Measurements from ENCODE around the gene SPR.

Gene SPR

GRCh38 chr2:72925328-72925943 is 38.2 kb downstream of the SPR start:
- no peak for DNase-seq (ENCODE audit: low read depth, low spot score)
- POLR2A ChIA-PET = no interaction called here
- H3K4me3 ChIP-seq (ENCODE audit: low read depth, low read length) = no peak overlapping the region
- TF ChIP-seq CTCF (IDR thresholded peaks at IDR 0.05; ENCODE audit: insufficient read depth, low read length, missing control alignments) = no peak
- CTCF ChIA-PET = interaction anchor here (1.1 to 4.8 kb wide), 7 partner anchors 8 to 252 kb away, joined by 3 to 38 read pairs (median 6); partner anchors contain the start of gene SPR

- H3K4me3 ChIP-seq (ENCODE audit: low read depth, low read length) = no peak overlapping the region
- no peak for DNase-seq (ENCODE audit: low read depth, low spot score)
- no peak for TF ChIP-seq CTCF (IDR thresholded peaks at IDR 0.05; ENCODE audit: insufficient read depth, low read length, missing control alignments)
- ChIA-PET CTCF (interaction anchor here (0.8 to 4.8 kb wide), 8 partner anchors 12 to 287 kb away, joined by 3 to 38 read pairs (median 4); partner anchors contain the start of gene SPR), POLR2A (no interaction called here)
Measured at GRCh38 chr2:72926368-72926767, 39.2 kb downstream of the SPR start.

DNA sequence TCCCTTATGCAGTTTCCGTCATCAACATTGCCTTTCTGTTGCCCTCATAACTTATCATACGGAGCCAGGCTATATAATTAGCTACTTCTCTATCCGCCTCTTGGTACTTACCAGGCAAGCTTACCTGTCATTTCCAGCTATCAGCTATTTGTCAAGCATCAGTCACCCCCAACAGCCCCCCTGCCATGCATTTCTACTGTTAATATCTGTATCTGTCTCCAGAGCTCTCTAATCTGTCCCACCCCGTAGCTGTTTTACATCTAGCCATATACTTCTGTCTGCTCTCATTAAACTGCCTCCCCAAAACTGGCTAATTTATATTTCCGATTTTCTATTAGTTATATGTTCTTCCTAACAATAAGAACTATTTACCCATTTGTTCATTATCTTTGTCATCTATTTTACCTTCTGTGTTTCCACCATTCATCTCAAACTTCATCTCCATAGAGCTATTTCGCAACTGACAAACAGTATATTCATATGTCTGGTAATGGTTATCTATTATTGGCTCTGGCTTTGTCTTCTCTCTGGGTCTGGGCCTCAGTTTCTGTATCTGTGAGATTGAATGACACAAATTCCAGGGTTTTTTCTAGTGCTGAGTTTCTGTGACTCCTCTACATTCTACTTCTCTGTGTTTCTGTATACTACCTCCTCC is 39.7 kb downstream of the SPR start:
- CTCF ChIA-PET = interaction anchor here (0.8 to 4.8 kb wide), 9 partner anchors 12 to 286 kb away, joined by 3 to 38 read pairs (median 5); partner anchors contain the start of gene SPR
- no peak overlapping the region for H3K4me3 ChIP-seq (ENCODE audit: low read depth, low read length)
- no peak for DNase-seq (ENCODE audit: low read depth, low spot score)
- POLR2A ChIA-PET = no interaction called here
- no peak for TF ChIP-seq CTCF (IDR thresholded peaks at IDR 0.05; ENCODE audit: insufficient read depth, low read length, missing control alignments)

- POLR2A ChIA-PET = no interaction called here
- no peak overlapping the region for H3K4me3 ChIP-seq (ENCODE audit: low read depth, low read length)
- CTCF ChIA-PET = interaction anchor here (1.2 to 4.8 kb wide), 6 partner anchors 13 to 249 kb away, joined by 3 to 38 read pairs (median 7); no protein-coding TSS in a partner anchor
Measured at GRCh38 chr2:72927619-72928550, 40.7 kb downstream of the SPR start.

DNA sequence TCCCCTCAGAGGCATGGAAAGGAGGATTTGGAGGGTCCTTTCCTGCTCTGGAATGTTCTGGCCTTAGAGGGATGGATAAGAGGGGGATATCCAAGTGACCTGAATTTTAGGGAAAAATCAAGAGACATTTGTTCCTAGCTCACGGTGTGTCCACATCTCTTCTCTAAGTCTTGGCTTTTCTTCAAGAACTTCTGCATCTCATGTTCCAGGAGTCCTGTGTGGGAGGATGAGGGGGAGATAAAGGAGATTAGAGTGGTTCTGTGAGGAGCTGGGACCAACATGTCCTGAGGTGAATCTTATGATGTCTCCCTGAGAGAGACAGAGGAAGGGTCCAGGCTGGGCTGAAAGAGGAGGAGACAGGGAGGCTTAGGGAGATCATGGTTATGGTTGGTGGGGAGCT is 41.8 kb downstream of the SPR start:
- DNase-seq (ENCODE audit: low read depth, low spot score) = no peak
- CTCF ChIA-PET = interaction anchor here (1.5 to 4.8 kb wide), 3 partner anchors 14 to 45 kb away, joined by 5 to 38 read pairs (median 5); no protein-coding TSS in a partner anchor
- no peak overlapping the region for H3K4me3 ChIP-seq (ENCODE audit: low read depth, low read length)
- no peak for TF ChIP-seq CTCF (IDR thresholded peaks at IDR 0.05; ENCODE audit: insufficient read depth, low read length, missing control alignments)
- POLR2A ChIA-PET = no interaction called here

More at GRCh38 chr2:72927619-72928550, 40.7 kb downstream of the SPR start:
- DNase-seq (ENCODE audit: low read depth, low spot score) = no peak
- no peak for TF ChIP-seq CTCF (IDR thresholded peaks at IDR 0.05; ENCODE audit: insufficient read depth, low read length, missing control alignments)

Measured in AG04449 (cell line).